SK-N-SH treated with all-trans-retinoic acid at 6 μM for 48 hours (cell line): Measurements from ENCODE around the gene DNAJC5G.

Source experiments
- ATAC-seq: fragments of 200-7000 bp; cut with Tn5 transposase; 3 replicates; pipeline ENCODE4 v1.9.1; 2020; ENCODE audit warnings: mild to moderate bottlenecking, moderate library complexity
- ARNTL ChIP-seq: fragments of 450-650 bp; formaldehyde crosslinking; IDR thresholded peaks from 2 replicates; pipeline ENCODE4 v1.5.0; 2020; ENCODE audit warnings: low read depth, mild to moderate bottlenecking, moderate library complexity, borderline replicate concordance
- BACH2 ChIP-seq: fragments of 250-450 bp; sonication (Bioruptor Pico); IDR thresholded peaks from 2 replicates; pipeline ENCODE4 v1.9.0; 2021; ENCODE audit warnings: mild to moderate bottlenecking, borderline replicate concordance
- CREB5 ChIP-seq: fragments of 250-450 bp; sonication (Bioruptor Pico); IDR thresholded peaks from 2 replicates; pipeline ENCODE4 v1.5.1; 2020; ENCODE audit warnings: low read depth, mild to moderate bottlenecking, moderate library complexity
- CSDC2 ChIP-seq: fragments of 250-450 bp; sonication (Bioruptor Pico); IDR thresholded peaks from 2 replicates; pipeline ENCODE4 v1.5.0; 2020; ENCODE audit warnings: mild to moderate bottlenecking, moderate library complexity
- CSRNP3 ChIP-seq: fragments of 250-450 bp; sonication (Bioruptor Pico); IDR thresholded peaks from 2 replicates; pipeline ENCODE4 v1.5.1; 2021; ENCODE audit warnings: mild to moderate bottlenecking, moderate library complexity
- ESRRG ChIP-seq: fragments of 250-450 bp; sonication (Bioruptor Pico); IDR thresholded peaks from 2 replicates; pipeline ENCODE4 v1.6.1; 2021; ENCODE audit warnings: mild to moderate bottlenecking
- GLIS3 ChIP-seq: fragments of 250-450 bp; sonication (Bioruptor Pico); IDR thresholded peaks from 2 replicates; pipeline ENCODE4 v1.5.0; 2020; ENCODE audit warnings: mild to moderate bottlenecking, moderate library complexity
- ISL1 ChIP-seq: fragments of 250-450 bp; sonication (Bioruptor Pico); IDR thresholded peaks from 2 replicates; pipeline ENCODE4 v2.1.2; 2022; ENCODE audit warnings: mild to moderate bottlenecking, moderate library complexity
- OSR1 ChIP-seq: fragments of 250-450 bp; sonication (Bioruptor Pico); IDR thresholded peaks from 2 replicates; pipeline ENCODE4 v1.8.0; 2022; ENCODE audit warnings: moderate library complexity, mild to moderate bottlenecking, inconsistent platforms
- POU6F1 ChIP-seq: fragments of 250-450 bp; sonication (Bioruptor Pico); IDR thresholded peaks from 2 replicates; pipeline ENCODE4 v1.8.0; 2021; ENCODE audit warnings: low read depth, mild to moderate bottlenecking, moderate library complexity, borderline replicate concordance
- PPARA ChIP-seq: fragments of 250-450 bp; sonication (Bioruptor Pico); IDR thresholded peaks from 2 replicates; pipeline ENCODE4 v1.5.0; 2020; ENCODE audit warnings: mild to moderate bottlenecking, borderline replicate concordance
- RARB ChIP-seq: fragments of 250-450 bp; sonication (Bioruptor Pico); IDR thresholded peaks from 2 replicates; pipeline ENCODE4 v1.8.0; 2021; ENCODE audit warnings: mild to moderate bottlenecking, moderate library complexity
- SNAI2 ChIP-seq: fragments of 250-450 bp; sonication (Bioruptor Pico); IDR thresholded peaks from 2 replicates; pipeline ENCODE4 v1.5.0; 2020; ENCODE audit warnings: mild to moderate bottlenecking, moderate library complexity
- TCF4 ChIP-seq: fragments of 250-450 bp; sonication (Bioruptor Pico); IDR thresholded peaks from 2 replicates; pipeline ENCODE4 v1.8.0; 2021; ENCODE audit warnings: mild to moderate bottlenecking, moderate library complexity, borderline replicate concordance
- TOX ChIP-seq: fragments of 250-450 bp; sonication (Bioruptor Pico); IDR thresholded peaks from 2 replicates; pipeline ENCODE4 v1.8.0; 2021; ENCODE audit warnings: mild to moderate bottlenecking, moderate library complexity, borderline replicate concordance
- ZC3H10 ChIP-seq: fragments of 250-450 bp; sonication (Bioruptor Pico); IDR thresholded peaks from 2 replicates; pipeline ENCODE4 v1.5.1; 2021; ENCODE audit warnings: mild to moderate bottlenecking, moderate library complexity
- ZFP3 ChIP-seq: fragments of 250-450 bp; sonication (Bioruptor Pico); IDR thresholded peaks from 2 replicates; pipeline ENCODE4 v1.5.0; 2020; ENCODE audit warnings: mild to moderate bottlenecking, moderate library complexity
- ZFP30 ChIP-seq: fragments of 450-650 bp; formaldehyde crosslinking; IDR thresholded peaks from 2 replicates; pipeline ENCODE4 v1.5.0; 2022; ENCODE audit warnings: mild to moderate bottlenecking, moderate library complexity
- ZNF565 ChIP-seq: fragments of 450-650 bp; formaldehyde crosslinking; conservative IDR thresholded peaks from 2 replicates; pipeline ENCODE4 v1.5.0; 2020; ENCODE audit warnings: low read depth, mild to moderate bottlenecking, moderate library complexity
- ZNF70 ChIP-seq: fragments of 450-650 bp; formaldehyde crosslinking; IDR thresholded peaks from 2 replicates; pipeline ENCODE4 v1.5.0; 2020; ENCODE audit warnings: mild to moderate bottlenecking, moderate library complexity
- ZNF8 ChIP-seq: fragments of 450-650 bp; formaldehyde crosslinking; IDR thresholded peaks from 2 replicates; pipeline ENCODE4 v1.5.0; 2020; ENCODE audit warnings: mild to moderate bottlenecking, moderate library complexity
- TF ChIP-seq, protein P1 (sequence below): fragments of 250-450 bp; sonication (Bioruptor Pico); IDR thresholded peaks from 2 replicates; pipeline ENCODE4 v1.8.0; 2020; ENCODE audit warnings: mild to moderate bottlenecking, moderate library complexity, borderline replicate concordance
- TF ChIP-seq, protein P2 (sequence below): fragments of 250-450 bp; sonication (Bioruptor Pico); IDR thresholded peaks from 2 replicates; pipeline ENCODE4 v1.5.0; 2020; ENCODE audit warnings: mild to moderate bottlenecking, moderate library complexity

Gene DNAJC5G, protein sequence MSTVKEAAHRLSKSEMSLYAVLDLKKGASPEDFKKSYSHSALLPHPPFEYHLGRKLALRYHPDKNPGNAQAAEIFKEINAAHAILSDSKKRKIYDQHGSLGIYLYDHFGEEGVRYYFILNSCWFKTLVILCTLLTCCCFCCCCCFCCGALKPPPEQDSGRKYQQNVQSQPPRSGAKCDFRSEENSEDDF

GRCh38 chr2:27275211-27276150, at the start of gene DNAJC5G:
Gene DNAJC5G, plus strand, starts transcription at chr2:27275433. Its CDS starts 1,296 bp downstream, at chr2:27276729.
- no peak for ATAC-seq
- no peak for TF ChIP-seq ZC3H10 (CRISPR knock-in tag)
- TF ChIP-seq ARNTL (CRISPR knock-in tag): no peak
- TF ChIP-seq CSDC2: no peak

GRCh38 chr2:27225526-27225925, 49.7 kb upstream of the DNAJC5G start:
- TF ChIP-seq, protein P1, sequence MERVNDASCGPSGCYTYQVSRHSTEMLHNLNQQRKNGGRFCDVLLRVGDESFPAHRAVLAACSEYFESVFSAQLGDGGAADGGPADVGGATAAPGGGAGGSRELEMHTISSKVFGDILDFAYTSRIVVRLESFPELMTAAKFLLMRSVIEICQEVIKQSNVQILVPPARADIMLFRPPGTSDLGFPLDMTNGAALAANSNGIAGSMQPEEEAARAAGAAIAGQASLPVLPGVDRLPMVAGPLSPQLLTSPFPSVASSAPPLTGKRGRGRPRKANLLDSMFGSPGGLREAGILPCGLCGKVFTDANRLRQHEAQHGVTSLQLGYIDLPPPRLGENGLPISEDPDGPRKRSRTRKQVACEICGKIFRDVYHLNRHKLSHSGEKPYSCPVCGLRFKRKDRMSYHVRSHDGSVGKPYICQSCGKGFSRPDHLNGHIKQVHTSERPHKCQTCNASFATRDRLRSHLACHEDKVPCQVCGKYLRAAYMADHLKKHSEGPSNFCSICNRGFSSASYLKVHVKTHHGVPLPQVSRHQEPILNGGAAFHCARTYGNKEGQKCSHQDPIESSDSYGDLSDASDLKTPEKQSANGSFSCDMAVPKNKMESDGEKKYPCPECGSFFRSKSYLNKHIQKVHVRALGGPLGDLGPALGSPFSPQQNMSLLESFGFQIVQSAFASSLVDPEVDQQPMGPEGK: no peak
- ATAC-seq: no peak

GRCh38 chr2:27227501-27227900, 47.7 kb upstream of the DNAJC5G start:
- TF ChIP-seq RARB: no peak
- no peak for TF ChIP-seq ZNF70 (CRISPR knock-in tag)
- TF ChIP-seq ZNF8 (CRISPR knock-in tag): no peak
- TF ChIP-seq, protein P2, sequence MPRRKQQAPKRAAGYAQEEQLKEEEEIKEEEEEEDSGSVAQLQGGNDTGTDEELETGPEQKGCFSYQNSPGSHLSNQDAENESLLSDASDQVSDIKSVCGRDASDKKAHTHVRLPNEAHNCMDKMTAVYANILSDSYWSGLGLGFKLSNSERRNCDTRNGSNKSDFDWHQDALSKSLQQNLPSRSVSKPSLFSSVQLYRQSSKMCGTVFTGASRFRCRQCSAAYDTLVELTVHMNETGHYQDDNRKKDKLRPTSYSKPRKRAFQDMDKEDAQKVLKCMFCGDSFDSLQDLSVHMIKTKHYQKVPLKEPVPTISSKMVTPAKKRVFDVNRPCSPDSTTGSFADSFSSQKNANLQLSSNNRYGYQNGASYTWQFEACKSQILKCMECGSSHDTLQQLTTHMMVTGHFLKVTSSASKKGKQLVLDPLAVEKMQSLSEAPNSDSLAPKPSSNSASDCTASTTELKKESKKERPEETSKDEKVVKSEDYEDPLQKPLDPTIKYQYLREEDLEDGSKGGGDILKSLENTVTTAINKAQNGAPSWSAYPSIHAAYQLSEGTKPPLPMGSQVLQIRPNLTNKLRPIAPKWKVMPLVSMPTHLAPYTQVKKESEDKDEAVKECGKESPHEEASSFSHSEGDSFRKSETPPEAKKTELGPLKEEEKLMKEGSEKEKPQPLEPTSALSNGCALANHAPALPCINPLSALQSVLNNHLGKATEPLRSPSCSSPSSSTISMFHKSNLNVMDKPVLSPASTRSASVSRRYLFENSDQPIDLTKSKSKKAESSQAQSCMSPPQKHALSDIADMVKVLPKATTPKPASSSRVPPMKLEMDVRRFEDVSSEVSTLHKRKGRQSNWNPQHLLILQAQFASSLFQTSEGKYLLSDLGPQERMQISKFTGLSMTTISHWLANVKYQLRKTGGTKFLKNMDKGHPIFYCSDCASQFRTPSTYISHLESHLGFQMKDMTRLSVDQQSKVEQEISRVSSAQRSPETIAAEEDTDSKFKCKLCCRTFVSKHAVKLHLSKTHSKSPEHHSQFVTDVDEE: no peak
- TF ChIP-seq, protein P1: no peak; the same call in 1 of the 2 replicates
- TF ChIP-seq CREB5 (CRISPR knock-in tag): 0 out of 2 replicates have a peak, but pooled peaks have one; percentile 17
- 0 out of 2 replicates have a peak, but pooled peaks have one; percentile 38 for TF ChIP-seq ZFP3 (CRISPR knock-in tag)
- TF ChIP-seq PPARA (CRISPR knock-in tag): no peak
- TF ChIP-seq CSDC2: no peak
- TF ChIP-seq ESRRG (CRISPR knock-in tag): no peak
- no peak for TF ChIP-seq POU6F1
- peak; percentile 94 for TF ChIP-seq ISL1
- TF ChIP-seq ARNTL (CRISPR knock-in tag): no peak
- no peak for TF ChIP-seq ZNF565
- no peak for TF ChIP-seq ZC3H10 (CRISPR knock-in tag)
- TF ChIP-seq BACH2 (CRISPR knock-in tag): no peak
- TF ChIP-seq TOX (CRISPR knock-in tag): no peak
- TF ChIP-seq SNAI2 (CRISPR knock-in tag): no peak
- no peak for TF ChIP-seq OSR1 (CRISPR knock-in tag)
- TF ChIP-seq GLIS3: no peak
- TF ChIP-seq ZFP30 (CRISPR knock-in tag): no peak
- no peak for TF ChIP-seq CSRNP3 (CRISPR knock-in tag)
- TF ChIP-seq TCF4 (CRISPR knock-in tag): no peak
- peak; percentile 64 for ATAC-seq
